GM23338 (cell line): ENCODE measurements around the gene ATAD2B. TPM values are rescaled to one million over a fixed set of nuclear protein-coding genes. Genes with fewer than 3 reads are reported as not detected.

ENCODE experiments used
- ATAC-seq: fragments of 200-7000 bp; cut with Tn5 transposase; 3 replicates; pipeline ENCODE4 v1.9.1; 2020
- DNase-seq: peaks from one replicate; pipeline ENCODE4 v3.0.0-alpha.2; 2015; ENCODE audit warnings: low spot score
- H2AFZ ChIP-seq: fragments of 200-600 bp; sonication (generic); 2 replicates; pipeline ENCODE4 v1.8.0; 2016; ENCODE audit warnings: antibody characterized with exemption, mild to moderate bottlenecking, moderate library complexity
- H3F3A ChIP-seq: fragments of 200-600 bp; sonication (generic); replicated peaks from 2 replicates; pipeline ENCODE4 v1.8.0; 2017; ENCODE audit warnings: antibody characterized with exemption, mixed run types, low read depth
- H3K27ac ChIP-seq: fragments of 200-600 bp; sonication (generic); 2 replicates; pipeline ENCODE4 v1.6.1; 2016; ENCODE audit warnings: low read depth
- H3K27me3 ChIP-seq: fragments of 200-600 bp; sonication (generic); 2 replicates; pipeline ENCODE4 v1.8.0; 2016; ENCODE audit warnings: mild to moderate bottlenecking, mixed run types, moderate library complexity; ENCODE audit not compliant: insufficient read depth
- H3K36me3 ChIP-seq: fragments of 200-600 bp; sonication (generic); 2 replicates; pipeline ENCODE4 v1.8.0; 2016; ENCODE audit warnings: mild to moderate bottlenecking; ENCODE audit not compliant: insufficient read depth
- H3K4me1 ChIP-seq: fragments of 200-600 bp; sonication (generic); 2 replicates; pipeline ENCODE4 v1.8.0; 2016; ENCODE audit warnings: mild to moderate bottlenecking, moderate library complexity; ENCODE audit not compliant: insufficient read depth
- H3K4me2 ChIP-seq: fragments of 200-600 bp; sonication (generic); 2 replicates; pipeline ENCODE4 v1.7.1; 2017; ENCODE audit warnings: mixed run types
- H3K4me3 ChIP-seq: fragments of 200-600 bp; sonication (generic); 2 replicates; pipeline ENCODE4 v1.6.1; 2016; ENCODE audit warnings: mixed run types
- H3K79me2 ChIP-seq: fragments of 200-600 bp; sonication (generic); replicated peaks from 2 replicates; pipeline ENCODE4 v1.8.0; 2017; ENCODE audit warnings: mild to moderate bottlenecking; ENCODE audit not compliant: insufficient read depth
- H3K9me2 ChIP-seq: fragments of 200-600 bp; sonication (generic); 2 replicates; pipeline ENCODE4 v1.8.0; 2017; ENCODE audit not compliant: insufficient read depth
- H4K20me1 ChIP-seq: fragments of 200-600 bp; sonication (generic); replicated peaks from 2 replicates; pipeline ENCODE4 v1.8.0; 2017; ENCODE audit warnings: mild to moderate bottlenecking; ENCODE audit not compliant: insufficient read depth
- H3K27ac Mint-ChIP-seq: 2 replicates; pipeline ENCODE4 v1.8.0; 2020; ENCODE audit warnings: inconsistent platforms, mild to moderate bottlenecking, moderate library complexity, mixed read lengths
- H3K27me3 Mint-ChIP-seq: 3 replicates; pipeline ENCODE4 v1.8.0; 2022; ENCODE audit warnings: low read depth, mild to moderate bottlenecking, moderate library complexity, mixed read lengths, inconsistent platforms; ENCODE audit not compliant: insufficient read depth, poor library complexity
- H3K36me3 Mint-ChIP-seq: 3 replicates; pipeline ENCODE4 v1.8.0; 2021; ENCODE audit warnings: low read depth, mild to moderate bottlenecking, inconsistent platforms, moderate library complexity, mixed read lengths
- H3K4me1 Mint-ChIP-seq: 3 replicates; pipeline ENCODE4 v1.8.0; 2020; ENCODE audit warnings: mild to moderate bottlenecking, inconsistent platforms, mixed read lengths
- H3K4me3 Mint-ChIP-seq: 3 replicates; pipeline ENCODE4 v1.8.0; 2021; ENCODE audit warnings: moderate library complexity, mild to moderate bottlenecking, inconsistent platforms, mixed read lengths
- H3K9me3 Mint-ChIP-seq: 3 replicates; pipeline ENCODE4 v1.8.0; 2020; ENCODE audit warnings: moderate library complexity, mild to moderate bottlenecking, inconsistent platforms, mixed read lengths
- CTCF ChIP-seq, 2 experiments: fragments of 200-600 bp in 1 of 2; sonication (generic) in 1 of 2; conservative IDR thresholded peaks; 2 replicates each; pipeline versions ENCODE4 v1.5.1 to v1.6.1; 2016 to 2017; ENCODE audit warnings: antibody characterized with exemption in 2 of 2, low read depth in 2 of 2, mild to moderate bottlenecking in 2 of 2, moderate library complexity in 1 of 2
- ETS1 ChIP-seq: IDR thresholded peaks from 2 replicates; pipeline ENCODE4 v1.6.1; 2016; ENCODE audit warnings: antibody characterized with exemption
- EZH2 ChIP-seq: fragments of 200-600 bp; sonication (generic); IDR thresholded peaks from one replicate; pipeline ENCODE4 v1.8.0; 2017; ENCODE audit warnings: antibody characterized with exemption, mild to moderate bottlenecking, low read depth; ENCODE audit not compliant: unreplicated experiment
- EZH2phosphoT487 ChIP-seq: fragments of 200-600 bp; sonication (generic); IDR thresholded peaks from one replicate; pipeline ENCODE4 v1.8.1; 2018; ENCODE audit warnings: antibody characterized with exemption; ENCODE audit not compliant: unreplicated experiment
- NANOG ChIP-seq: IDR thresholded peaks from 2 replicates; pipeline ENCODE4 v1.6.1; 2016; ENCODE audit warnings: antibody characterized with exemption, borderline replicate concordance
- STAT1 ChIP-seq: IDR thresholded peaks from one replicate; pipeline ENCODE4 v1.6.1; 2016; ENCODE audit warnings: antibody characterized with exemption; ENCODE audit not compliant: unreplicated experiment
- ZNF114 ChIP-seq: fragments of 250-450 bp; sonication (Bioruptor Pico); IDR thresholded peaks from 2 replicates; pipeline ENCODE4 v1.5.0; 2020; ENCODE audit warnings: mild to moderate bottlenecking, moderate library complexity
- ZNF331 ChIP-seq: fragments of 250-450 bp; sonication (Bioruptor Pico); IDR thresholded peaks from 2 replicates; pipeline ENCODE4 v1.5.0; 2020; ENCODE audit warnings: low read depth, mild to moderate bottlenecking, moderate library complexity
- ZNF462 ChIP-seq: fragments of 250-450 bp; sonication (Bioruptor Pico); IDR thresholded peaks from 2 replicates; pipeline ENCODE4 v1.5.0; 2020; ENCODE audit warnings: mild to moderate bottlenecking, moderate library complexity
- polyA plus RNA-seq: library from polyadenylated mRNA; unstranded; fragments of >200 nt; fragmentation: Nextera tagmentation; extraction: Ambion mirVana; gene quantifications from 2 replicates; pipeline ENCODE4 v1.2.1, GENCODE V29; 2016
- total RNA-seq: library from RNA; depleted of rRNA; stranded (reverse); fragments of >200 nt; shearing (Covaris generic); gene quantifications from 2 replicates; pipeline ENCODE4 v1.2.3, GENCODE V29; 2014

ATAD2B gene
- total and polyA plus RNA-seq, 2 experiments from 2014 or later, result 12.4 to 19.3 TPM

DNA sequence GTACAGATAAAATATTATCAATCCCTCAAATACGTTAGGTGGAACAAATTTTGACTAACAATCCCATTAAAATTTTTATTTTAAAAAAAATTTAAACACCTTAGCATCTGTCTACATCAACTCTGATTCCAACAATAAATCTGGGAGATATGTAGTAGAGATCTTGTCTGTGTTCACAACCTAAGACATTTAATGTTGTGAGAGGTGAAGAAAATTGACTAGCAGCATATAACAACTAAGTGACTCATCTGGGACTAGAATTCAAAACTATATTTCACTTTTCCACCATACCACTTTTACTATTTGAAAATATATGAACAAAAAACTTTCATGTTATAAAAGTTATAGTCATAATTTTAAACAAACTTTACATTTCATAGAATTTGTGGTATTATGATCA lies 97.9 kb downstream of the ATAD2B start (continued):
- TF ChIP-seq CTCF (conservative IDR thresholded peaks at IDR 0.05; ENCODE audit: low read depth in 2 of 2) (no peak), ZNF331 (CRISPR knock-in tag) (no peak), ZNF114 (CRISPR knock-in tag) (no peak)

GRCh38 chr2:23828256-23828980 lies 98.5 kb downstream of the ATAD2B start:
- Mint-ChIP-seq H3K27ac (no peak overlapping the region), H3K27me3 (peaks cover 2% of the 10 kb centered on the region), H3K9me3 (no peaks in the 10 kb centered on the region), H3K4me3 (no peak overlapping the region), H3K36me3 (no peaks in the 10 kb centered on the region), H3K4me1 (no peaks in the 10 kb centered on the region)
- Histone ChIP-seq H2AFZ (no peak overlapping the region), H3K4me1 (no peaks in the 10 kb centered on the region), H4K20me1 (no peaks in the 10 kb centered on the region), H3K27me3 (no peaks in the 10 kb centered on the region), H3K9me2 (no peaks in the 10 kb centered on the region), H3K79me2 (no peaks in the 10 kb centered on the region), H3F3A (no peaks in the 10 kb centered on the region), H3K36me3 (no peaks in the 10 kb centered on the region), H3K4me3 (no peak overlapping the region), H3K4me2 (no peak overlapping the region), H3K27ac (0 out of 2 replicates have a peak overlapping the region, but pooled peaks have one; percentile 24)
- DNase-seq (no peak), ATAC-seq (no peak)
- TF ChIP-seq EZH2phosphoT487, result no peak
- no peak for TF ChIP-seq ETS1
- TF ChIP-seq NANOG, result no peak
- no peak for TF ChIP-seq ZNF462
- no peak for TF ChIP-seq STAT1
- no peak for TF ChIP-seq EZH2
- TF ChIP-seq ZNF331 (CRISPR knock-in tag), result no peak
- TF ChIP-seq CTCF (conservative IDR thresholded peaks at IDR 0.05; ENCODE audit: low read depth in 2 of 2), result no peak
